Uterus (tissue), 2 donors: ENCODE measurements around the gene CABP5.
"Not testable (repeated sequence)": the region's sequence is repeated elsewhere in the genome, so short reads cannot be mapped to it uniquely, and the experiment has no call there.

Experiments used
- CTCF ChIP-seq, 4 experiments: fragments of 200-600 bp in 2 of 4; fragments of 450-650 bp in 2 of 4; sonication (generic) in 2 of 4; IDR thresholded peaks; one replicate each; pipeline ENCODE4 v1.5.1; 2016 to 2019; ENCODE audit warnings: antibody characterized with exemption in 4 of 4, mild to moderate bottlenecking in 2 of 4, moderate library complexity in 1 of 4
- POLR2A ChIP-seq, 2 donors: fragments of 450-650 bp; IDR thresholded peaks; one replicate each; pipeline ENCODE4 v1.6.1; 2016; ENCODE audit warnings: antibody characterized with exemption in 2 of 2, mild to moderate bottlenecking in 1 of 2, moderate library complexity in 1 of 2

DNA sequence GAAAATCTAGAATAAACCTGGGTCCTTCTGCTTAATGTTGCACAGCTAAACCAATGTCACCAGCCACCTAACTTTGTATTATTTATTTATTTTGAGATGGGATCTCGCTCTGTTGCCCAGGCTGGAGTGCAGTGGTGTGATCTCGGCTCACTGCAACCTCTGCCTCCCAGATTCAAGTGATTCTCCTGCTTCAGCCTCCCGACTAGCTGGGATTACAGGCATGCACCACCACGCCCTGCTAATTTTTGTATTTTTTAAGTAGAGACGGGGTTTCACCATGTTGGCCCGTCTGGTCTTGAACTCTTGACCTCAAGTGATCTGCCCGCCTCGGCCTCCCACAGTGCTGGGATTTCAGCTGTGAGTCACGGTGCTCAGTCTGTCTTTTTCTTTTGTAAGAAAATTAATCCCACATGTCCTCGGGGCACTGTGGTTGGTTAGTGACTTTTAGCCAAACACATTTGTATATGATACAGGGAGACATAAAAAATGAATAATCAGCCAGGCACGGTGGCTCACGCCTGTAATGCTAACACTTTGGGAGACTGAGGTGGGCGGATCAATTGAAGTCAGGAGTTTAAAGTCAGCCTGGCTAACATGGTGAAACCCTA, 47.3 kb upstream of the CABP5 start:
- TF ChIP-seq CTCF, POLR2A (IDR thresholded peaks at IDR 0.05): not testable (repeated sequence)
